HUES64 (cell line): ENCODE measurements around the gene RAPGEF2.

Experiments used
- H3K27ac ChIP-seq: 2 replicates; pipeline ENCODE4 v1.7.0; 2013; ENCODE audit warnings: low read depth, low read length, inconsistent platforms
- H3K27me3 ChIP-seq: 2 replicates; pipeline ENCODE4 v1.6.1; 2013; ENCODE audit warnings: mild to moderate bottlenecking, low read length; ENCODE audit not compliant: insufficient read depth
- H3K36me3 ChIP-seq: 2 replicates; pipeline ENCODE4 v1.6.1; 2013; ENCODE audit warnings: mild to moderate bottlenecking, low read length; ENCODE audit not compliant: insufficient read depth
- H3K4me1 ChIP-seq: 2 replicates; pipeline ENCODE4 v1.6.1; 2013; ENCODE audit warnings: mild to moderate bottlenecking, low read length, moderate library complexity; ENCODE audit not compliant: insufficient read depth
- H3K4me3 ChIP-seq: 2 replicates; pipeline ENCODE4 v1.5.1; 2013; ENCODE audit warnings: mild to moderate bottlenecking, low read length, moderate library complexity
- H3K9ac ChIP-seq: 2 replicates; pipeline ENCODE4 v1.6.1; 2013; ENCODE audit warnings: mild to moderate bottlenecking, low read depth, low read length
- H3K9me3 ChIP-seq: 2 replicates; pipeline ENCODE4 v1.6.1; 2013; ENCODE audit warnings: low read depth, low read length; ENCODE audit not compliant: insufficient read depth
- WGBS: fragments of 150-250, 120-280 bp; methylation state at CpG from one replicate; pipeline ENCODE4 v1.1.7; 2013; ENCODE audit warnings: missing lambda C conversion rate; 5-methylcytosine and 5-hydroxymethylcytosine counted together

Gene RAPGEF2

DNA sequence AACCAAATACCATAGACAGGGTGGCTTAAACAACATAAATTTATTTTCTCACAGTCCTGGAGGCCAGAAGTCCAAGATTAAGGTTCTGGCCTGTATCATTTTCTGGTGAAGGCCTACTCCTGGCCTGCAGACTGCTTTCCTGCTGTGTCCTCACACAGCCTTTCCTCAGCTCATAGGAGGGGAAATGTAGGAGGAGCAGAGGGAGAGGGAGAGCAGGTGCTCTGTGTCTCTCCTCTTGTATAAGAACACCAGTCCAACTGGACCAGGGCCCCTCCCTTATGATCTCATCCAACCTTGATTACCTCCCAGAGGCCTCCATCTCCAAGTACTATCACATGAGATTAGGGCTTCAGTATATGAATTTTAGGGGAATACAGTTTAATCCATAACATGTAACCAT lies 34.3 kb downstream of the RAPGEF2 start:
- H3K4me1 ChIP-seq: peaks cover 28% of the 10 kb centered on the region
- H3K36me3 ChIP-seq: no peaks in the 10 kb centered on the region
- H3K27ac ChIP-seq: no peak overlapping the region
- no peak overlapping the region for H3K9ac ChIP-seq
- H3K27me3 ChIP-seq: no peaks in the 10 kb centered on the region
- no peaks in the 10 kb centered on the region for H3K9me3 ChIP-seq
- no peak overlapping the region for H3K4me3 ChIP-seq

- no peaks in the 10 kb centered on the region for H3K9me3 ChIP-seq
- no peak overlapping the region for H3K27ac ChIP-seq
- no peaks in the 10 kb centered on the region for H3K27me3 ChIP-seq
- H3K4me1 ChIP-seq: peaks cover 23% of the 10 kb centered on the region
- H3K36me3 ChIP-seq: no peaks in the 10 kb centered on the region
- no peak overlapping the region for H3K4me3 ChIP-seq
- no peak overlapping the region for H3K9ac ChIP-seq
These were observed 35.6 kb downstream of the RAPGEF2 start for GRCh38 chr4:159138436-159138835.

DNA sequence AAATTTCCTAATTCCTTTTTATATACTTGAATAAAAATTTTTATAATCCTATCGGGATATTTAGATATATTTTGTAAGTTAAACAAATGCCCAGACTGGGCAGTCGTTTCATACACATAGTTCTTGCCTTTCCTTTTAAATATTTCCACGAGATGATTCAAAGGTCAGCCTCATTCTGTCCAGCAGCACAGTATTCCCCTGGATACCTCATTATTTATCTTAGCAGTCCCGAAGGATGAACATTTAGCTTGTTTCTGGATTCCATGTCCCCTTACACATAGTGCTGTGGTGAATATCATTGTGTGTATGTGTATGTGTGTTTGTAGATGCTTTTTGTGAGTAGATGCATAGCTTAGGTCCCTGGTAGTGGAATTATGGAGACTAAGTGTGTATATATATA lies 38.3 kb downstream of the RAPGEF2 start:
- Histone ChIP-seq H3K27ac (no peak overlapping the region), H3K27me3 (no peaks in the 10 kb centered on the region), H3K36me3 (no peaks in the 10 kb centered on the region), H3K9ac (no peak overlapping the region), H3K4me3 (no peak overlapping the region), H3K9me3 (no peaks in the 10 kb centered on the region), H3K4me1 (peaks cover 19% of the 10 kb centered on the region)
- WGBS: 91% methylated on average over 3 of the region's 4 CpGs

DNA sequence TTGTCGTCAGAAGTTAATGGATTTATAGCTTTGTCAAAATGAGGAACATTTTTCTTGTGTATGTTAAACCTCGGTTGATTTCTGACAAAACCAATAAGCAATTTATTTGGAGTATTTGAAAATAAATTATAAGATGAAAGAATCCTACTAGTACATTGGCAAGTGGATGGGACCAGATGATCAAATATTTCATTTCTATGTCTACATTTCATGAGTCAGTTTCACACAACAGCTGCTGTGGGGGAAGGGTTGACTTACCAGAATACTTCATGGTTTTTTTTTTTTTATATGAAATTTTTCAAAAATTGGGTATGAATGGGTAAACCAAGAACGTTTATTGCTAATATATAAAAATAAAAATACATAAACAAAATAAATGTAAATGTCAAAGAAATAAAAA lies 39.4 kb downstream of the RAPGEF2 start:
- H3K9me3 ChIP-seq: no peaks in the 10 kb centered on the region
- WGBS: 100% methylated on average over 1 of the region's 3 CpGs
- no peak overlapping the region for H3K4me3 ChIP-seq
- H3K27ac ChIP-seq: no peak overlapping the region
- H3K36me3 ChIP-seq: no peaks in the 10 kb centered on the region
- H3K9ac ChIP-seq: no peak overlapping the region
- peaks cover 15% of the 10 kb centered on the region for H3K4me1 ChIP-seq
- H3K27me3 ChIP-seq: no peaks in the 10 kb centered on the region

DNA sequence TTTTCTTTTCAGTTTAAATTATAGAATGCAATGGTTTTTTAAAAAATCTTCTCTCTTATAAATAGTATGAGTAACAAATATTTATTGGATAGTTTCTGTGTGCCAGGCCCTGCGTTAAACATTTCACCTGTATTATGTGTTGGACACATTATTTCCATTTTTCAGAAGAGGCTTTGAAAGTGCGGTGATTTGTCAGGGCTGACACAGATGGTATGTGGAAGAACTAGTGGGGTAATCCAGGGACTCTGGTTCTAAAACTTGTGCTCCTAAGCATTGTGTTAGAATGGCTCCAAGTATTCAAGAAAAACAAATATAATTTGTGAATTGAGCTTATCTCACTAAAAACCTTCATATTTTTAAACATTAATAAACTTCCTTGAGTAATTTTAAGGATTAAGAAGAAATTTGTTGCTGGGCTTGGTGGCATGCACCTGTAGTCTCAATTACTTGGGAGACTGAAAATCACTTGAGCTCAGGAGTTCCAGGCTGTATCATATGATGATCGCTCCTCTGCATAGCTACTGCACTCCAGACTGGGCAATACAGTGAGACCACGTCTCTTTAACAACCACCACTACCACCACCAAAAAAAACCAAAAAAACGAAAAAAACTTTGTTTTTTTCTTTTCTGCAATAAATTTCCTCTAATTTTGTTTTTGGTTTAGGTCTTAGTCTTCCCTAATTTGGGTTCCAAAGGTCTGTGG lies 40.0 kb downstream of the RAPGEF2 start:
- Histone ChIP-seq H3K9me3 (no peaks in the 10 kb centered on the region), H3K4me3 (no peak overlapping the region), H3K27me3 (no peaks in the 10 kb centered on the region), H3K9ac (no peak overlapping the region), H3K27ac (no peak overlapping the region), H3K4me1 (peaks cover 15% of the 10 kb centered on the region), H3K36me3 (no peaks in the 10 kb centered on the region)
- 90% methylated on average over 5 of the region's 5 CpGs for WGBS

GRCh38 chr4:159143687-159144086 lies 40.8 kb downstream of the RAPGEF2 start:
- no peaks in the 10 kb centered on the region for H3K36me3 ChIP-seq
- WGBS: 93% methylated on average over 3 of the region's 3 CpGs

DNA sequence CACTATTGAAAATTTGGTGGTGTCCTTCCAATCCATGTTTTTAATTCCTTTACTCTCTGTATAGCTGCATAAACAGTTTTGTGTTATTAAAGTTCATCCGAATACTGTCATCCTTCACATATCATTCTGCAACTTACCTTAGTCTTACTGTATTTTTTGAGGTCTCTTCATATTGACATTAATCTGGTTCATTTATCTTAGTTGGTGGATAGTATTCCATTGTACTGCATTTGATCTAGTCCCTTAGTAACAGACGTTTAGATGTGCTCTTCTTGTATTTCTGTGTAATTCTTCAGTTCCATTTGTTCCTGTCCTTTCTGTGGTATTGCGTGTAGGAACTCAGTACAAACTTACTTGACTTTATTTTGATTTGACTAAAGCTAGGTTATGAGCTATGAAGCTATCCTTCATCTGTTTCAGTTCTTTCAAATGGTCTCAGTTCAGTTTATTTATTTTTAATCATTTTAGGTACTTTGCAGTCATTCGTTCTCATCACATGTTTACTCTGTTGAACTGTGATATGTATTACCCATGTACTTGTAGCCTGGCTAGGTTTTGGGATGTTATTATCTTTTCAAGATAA lies 41.3 kb downstream of the RAPGEF2 start:
- Histone ChIP-seq H3K27me3 (no peaks in the 10 kb centered on the region), H3K36me3 (no peaks in the 10 kb centered on the region), H3K9ac (no peak overlapping the region), H3K4me1 (peaks cover 15% of the 10 kb centered on the region), H3K9me3 (no peaks in the 10 kb centered on the region), H3K4me3 (no peak overlapping the region), H3K27ac (no peak overlapping the region)
- WGBS: 93% methylated on average over 3 of the region's 4 CpGs

More at GRCh38 chr4:159143687-159144086, 40.8 kb downstream of the RAPGEF2 start:
- Histone ChIP-seq H3K27me3 (no peaks in the 10 kb centered on the region), H3K4me3 (no peak overlapping the region), H3K9me3 (no peaks in the 10 kb centered on the region), H3K4me1 (peaks cover 15% of the 10 kb centered on the region), H3K9ac (no peak overlapping the region), H3K27ac (no peak overlapping the region)

- Histone ChIP-seq H3K4me1 (peaks cover 8% of the 10 kb centered on the region), H3K4me3 (no peak overlapping the region), H3K9ac (no peak overlapping the region), H3K9me3 (no peaks in the 10 kb centered on the region), H3K27ac (no peak overlapping the region), H3K27me3 (no peaks in the 10 kb centered on the region), H3K36me3 (no peaks in the 10 kb centered on the region)
- 97% methylated on average over 4 of the region's 4 CpGs for WGBS
These were observed 42.6 kb downstream of the RAPGEF2 start for GRCh38 chr4:159145318-159145991.

GRCh38 chr4:159145992-159146330 lies 43.1 kb downstream of the RAPGEF2 start:
- no peak overlapping the region for H3K9ac ChIP-seq
- H3K27me3 ChIP-seq: no peaks in the 10 kb centered on the region
- H3K9me3 ChIP-seq: no peaks in the 10 kb centered on the region
- H3K4me3 ChIP-seq: no peak overlapping the region
- peaks cover 12% of the 10 kb centered on the region for H3K4me1 ChIP-seq
- H3K27ac ChIP-seq: no peak overlapping the region
- H3K36me3 ChIP-seq: no peaks in the 10 kb centered on the region
- 93% methylated on average over 1 of the region's 1 CpG for WGBS

GRCh38 chr4:159146488-159146887 lies 43.6 kb downstream of the RAPGEF2 start:
- Histone ChIP-seq H3K36me3 (no peaks in the 10 kb centered on the region), H3K27ac (no peak overlapping the region), H3K4me1 (peaks cover 15% of the 10 kb centered on the region), H3K4me3 (no peak overlapping the region), H3K27me3 (no peaks in the 10 kb centered on the region), H3K9me3 (no peaks in the 10 kb centered on the region), H3K9ac (no peak overlapping the region)

GRCh38 chr4:159148441-159148840 lies 45.6 kb downstream of the RAPGEF2 start:
- no peak overlapping the region for H3K9ac ChIP-seq
- 100% methylated on average over 2 of the region's 2 CpGs for WGBS
- no peak overlapping the region for H3K4me3 ChIP-seq
- no peak overlapping the region for H3K27ac ChIP-seq
- peaks cover 17% of the 10 kb centered on the region for H3K4me1 ChIP-seq
- no peaks in the 10 kb centered on the region for H3K9me3 ChIP-seq
- H3K27me3 ChIP-seq: no peaks in the 10 kb centered on the region
- no peaks in the 10 kb centered on the region for H3K36me3 ChIP-seq
